H1 (cell line): Measurements from ENCODE around the gene KRT12. TPM values are rescaled to one million over a fixed set of nuclear protein-coding genes. Genes with fewer than 3 reads are reported as not detected.

Experiments
- ATF3 ChIP-seq: IDR thresholded peaks from 2 replicates; pipeline ENCODE4 v1.6.1; 2011; ENCODE audit warnings: low read depth, mild to moderate bottlenecking, low read length; ENCODE audit not compliant: insufficient read depth
- CBX5 ChIP-seq: fragments of 300-800, 300-1000 bp; sonication (generic); IDR thresholded peaks from 2 replicates; pipeline ENCODE4 v1.7.1; 2016; ENCODE audit warnings: antibody characterized with exemption, low read length, low read depth
- CHD1 ChIP-seq: IDR thresholded peaks from 2 replicates; pipeline ENCODE4 v1.6.1; 2012; ENCODE audit warnings: low read depth, low read length, improper control_type of control experiment
- CREB1 ChIP-seq: IDR thresholded peaks from 2 replicates; pipeline ENCODE4 v1.6.1; 2012; ENCODE audit warnings: inconsistent platforms
- CTBP2 ChIP-seq: IDR thresholded peaks from 2 replicates; pipeline ENCODE4 v1.7.0; 2011; ENCODE audit warnings: borderline replicate concordance, mild to moderate bottlenecking, moderate library complexity, mixed read lengths, low read length; ENCODE audit not compliant: insufficient read depth, insufficient read length
- EGR1 ChIP-seq: IDR thresholded peaks from 2 replicates; pipeline ENCODE4 v1.6.1; 2011; ENCODE audit warnings: low read depth, low read length, borderline replicate concordance
- EP300 ChIP-seq, 2 experiments: IDR thresholded peaks; 1 replicate in 1 of 2; 2 replicates in 1 of 2; pipeline ENCODE4 v1.6.1; 2011 to 2012; ENCODE audit warnings: low read depth in 2 of 2, low read length in 2 of 2, mild to moderate bottlenecking in 2 of 2, borderline replicate concordance in 1 of 2, inconsistent platforms in 1 of 2, moderate library complexity in 1 of 2
- EZH2 ChIP-seq: fragments of 200-600 bp; sonication (generic); IDR thresholded peaks from 2 replicates; pipeline ENCODE4 v1.7.1; 2012; ENCODE audit warnings: low read depth, mild to moderate bottlenecking, moderate library complexity, low read length, inconsistent platforms; ENCODE audit not compliant: severe bottlenecking
- GABPA ChIP-seq: IDR thresholded peaks from 2 replicates; pipeline ENCODE4 v1.6.1; 2011; ENCODE audit warnings: mild to moderate bottlenecking, low read length, moderate library complexity, borderline replicate concordance; ENCODE audit not compliant: insufficient read depth
- JUND ChIP-seq: IDR thresholded peaks from 2 replicates; pipeline ENCODE4 v1.6.1; 2011; ENCODE audit warnings: mild to moderate bottlenecking, improper control_type of control experiment, low read length
- NRF1 ChIP-seq: IDR thresholded peaks from 2 replicates; pipeline ENCODE4 v1.6.1; 2011; ENCODE audit warnings: mild to moderate bottlenecking, low read depth, low read length, improper control_type of control experiment
- SAP30 ChIP-seq: fragments of 300-600 bp; sonication (generic); IDR thresholded peaks from 2 replicates; pipeline ENCODE4 v1.7.1; 2012; ENCODE audit warnings: low read length, moderate library complexity, mild to moderate bottlenecking, inconsistent platforms; ENCODE audit not compliant: insufficient read depth, insufficient replicate concordance
- SIN3A ChIP-seq, 2 experiments: IDR thresholded peaks in 1 of 2; conservative IDR thresholded peaks in 1 of 2; 2 replicates each; pipeline ENCODE4 v1.6.1; 2011 to 2012; ENCODE audit warnings: low read length in 2 of 2, improper control_type of control experiment in 1 of 2, low read depth in 1 of 2, mild to moderate bottlenecking in 1 of 2
- SP1 ChIP-seq: IDR thresholded peaks from 2 replicates; pipeline ENCODE4 v1.6.1; 2011; ENCODE audit warnings: low read depth, low read length
- SP4 ChIP-seq: IDR thresholded peaks from 2 replicates; pipeline ENCODE4 v1.6.1; 2012; ENCODE audit warnings: low read length, inconsistent platforms
- TAF1 ChIP-seq: IDR thresholded peaks from 2 replicates; pipeline ENCODE4 v1.6.1; 2011; ENCODE audit warnings: mild to moderate bottlenecking, low read depth, low read length
- YY1 ChIP-seq: IDR thresholded peaks from 2 replicates; pipeline ENCODE4 v1.6.1; 2011; ENCODE audit warnings: low read depth, mild to moderate bottlenecking, low read length
- ZNF274 ChIP-seq: IDR thresholded peaks from 2 replicates; pipeline ENCODE4 v1.7.0; 2012; ENCODE audit warnings: low read length, borderline replicate concordance; ENCODE audit errors: extremely low read depth
- polyA plus RNA-seq, 7 experiments: library from polyadenylated mRNA; depleted of rRNA in 3 of 7; stranded (reverse) in 5 of 7; unstranded in 2 of 7; fragments of >200 nt in 5 of 7; fragments of 200-250 nt in 2 of 7; gene quantifications; 1 replicate in 5 of 7; 2 replicates in 1 of 7; 4 replicates in 1 of 7; pipeline versions ENCODE4 v1.2.1 to v1.2.3, GENCODE V29; 2011 to 2013; ENCODE audit warnings: missing spikeins in 2 of 7, mixed read lengths in 2 of 7
- total RNA-seq: library from RNA; stranded (reverse); fragmentation: NEBNext Ultra II Directional; extraction: Animal tissue kit (Norgen Biotek cat#: 25700); gene quantifications from 2 replicates; pipeline ENCODE4 v1.2.1, GENCODE V29; 2021
- TF ChIP-seq, protein P1 (sequence below): IDR thresholded peaks from 2 replicates; pipeline ENCODE4 v1.6.1; 2012; ENCODE audit warnings: inconsistent platforms
- TF ChIP-seq, protein P2 (sequence below): IDR thresholded peaks from 2 replicates; pipeline ENCODE4 v1.6.1; 2011; ENCODE audit warnings: low read length, improper control_type of control experiment

The KRT12 gene
- total and polyA plus RNA-seq, 2 of the 8 experiments (the other 6 are each of a cell fraction or from before 2014, with no cell fraction given) = not detected

DNA sequence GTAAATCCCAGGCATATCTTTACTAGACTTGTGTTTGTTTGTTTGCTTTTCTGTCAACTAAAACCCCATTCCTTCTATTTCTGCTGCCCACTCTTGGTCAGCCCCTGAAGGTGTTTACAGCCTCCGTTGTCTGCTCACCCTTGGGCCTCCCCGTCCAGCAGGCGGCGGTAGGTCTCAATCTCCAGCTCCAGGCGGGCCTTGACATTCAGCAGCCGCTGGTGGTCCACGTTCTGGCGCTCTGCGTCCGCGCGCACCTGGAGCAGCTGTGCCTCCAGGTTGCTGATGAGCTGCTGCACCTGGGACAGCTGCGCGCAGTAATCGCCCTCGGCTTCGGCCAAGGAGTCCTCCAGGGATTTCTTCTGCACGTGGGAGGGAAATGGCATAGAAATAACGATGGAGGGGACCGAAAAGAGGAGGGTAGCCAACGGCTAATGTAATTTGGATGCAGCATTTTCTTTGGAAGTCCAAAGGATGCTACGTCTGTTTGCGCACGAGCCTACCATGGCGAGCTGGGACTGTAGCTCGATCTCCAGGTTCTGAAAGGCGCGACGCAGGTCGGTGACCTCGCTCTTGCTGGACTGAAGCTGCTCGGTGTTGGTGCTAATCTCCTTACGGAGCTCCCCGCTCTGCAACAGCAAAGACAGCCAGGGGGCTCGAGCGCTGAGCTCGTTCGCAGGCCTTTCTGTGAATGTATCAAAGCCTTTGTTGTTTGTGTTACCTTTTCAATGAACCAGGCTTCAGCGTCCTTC lies 3.9 kb downstream of the KRT12 start (continued):
- no peak for TF ChIP-seq GABPA
- no peak for TF ChIP-seq EGR1
- TF ChIP-seq SIN3A (conservative IDR thresholded peaks at IDR 0.05 in 1 of 2, IDR thresholded peaks at IDR 0.05 in 1 of 2; ENCODE audit: low read depth in 1 of 2, low read length in 2 of 2) = no peak
- TF ChIP-seq, protein P1, sequence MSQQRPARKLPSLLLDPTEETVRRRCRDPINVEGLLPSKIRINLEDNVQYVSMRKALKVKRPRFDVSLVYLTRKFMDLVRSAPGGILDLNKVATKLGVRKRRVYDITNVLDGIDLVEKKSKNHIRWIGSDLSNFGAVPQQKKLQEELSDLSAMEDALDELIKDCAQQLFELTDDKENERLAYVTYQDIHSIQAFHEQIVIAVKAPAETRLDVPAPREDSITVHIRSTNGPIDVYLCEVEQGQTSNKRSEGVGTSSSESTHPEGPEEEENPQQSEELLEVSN = peak; percentile 61; the same call in 1 of the 2 replicates
- TF ChIP-seq CREB1 = peak; percentile 41
- TF ChIP-seq, protein P2, sequence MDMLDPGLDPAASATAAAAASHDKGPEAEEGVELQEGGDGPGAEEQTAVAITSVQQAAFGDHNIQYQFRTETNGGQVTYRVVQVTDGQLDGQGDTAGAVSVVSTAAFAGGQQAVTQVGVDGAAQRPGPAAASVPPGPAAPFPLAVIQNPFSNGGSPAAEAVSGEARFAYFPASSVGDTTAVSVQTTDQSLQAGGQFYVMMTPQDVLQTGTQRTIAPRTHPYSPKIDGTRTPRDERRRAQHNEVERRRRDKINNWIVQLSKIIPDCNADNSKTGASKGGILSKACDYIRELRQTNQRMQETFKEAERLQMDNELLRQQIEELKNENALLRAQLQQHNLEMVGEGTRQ = no peak
- no peak for TF ChIP-seq CBX5
- no peak for TF ChIP-seq EP300 (IDR thresholded peaks at IDR 0.05; ENCODE audit: borderline replicate concordance in 1 of 2, low read depth in 2 of 2, low read length in 2 of 2)
- TF ChIP-seq TAF1 = no peak
- no peak for TF ChIP-seq EZH2
- TF ChIP-seq ATF3 = no peak
- no peak for TF ChIP-seq JUND
- no peak for TF ChIP-seq SP4
- no peak for TF ChIP-seq SP1
- no peak for TF ChIP-seq CHD1
- TF ChIP-seq YY1 = 0 out of 2 replicates have a peak, but pooled peaks have one; percentile 31
- no peak for TF ChIP-seq NRF1
- TF ChIP-seq SAP30 = no peak
- TF ChIP-seq ZNF274 = no peak
- peak; percentile 56 for TF ChIP-seq CTBP2
